ENCODE results near the gene STRADA. TPM values are rescaled to one million over a fixed set of nuclear protein-coding genes. Genes with fewer than 3 reads are reported as not detected.

STRADA gene
- total RNA-seq, 1 donor from 2014 or later: 30.2 TPM

DNA sequence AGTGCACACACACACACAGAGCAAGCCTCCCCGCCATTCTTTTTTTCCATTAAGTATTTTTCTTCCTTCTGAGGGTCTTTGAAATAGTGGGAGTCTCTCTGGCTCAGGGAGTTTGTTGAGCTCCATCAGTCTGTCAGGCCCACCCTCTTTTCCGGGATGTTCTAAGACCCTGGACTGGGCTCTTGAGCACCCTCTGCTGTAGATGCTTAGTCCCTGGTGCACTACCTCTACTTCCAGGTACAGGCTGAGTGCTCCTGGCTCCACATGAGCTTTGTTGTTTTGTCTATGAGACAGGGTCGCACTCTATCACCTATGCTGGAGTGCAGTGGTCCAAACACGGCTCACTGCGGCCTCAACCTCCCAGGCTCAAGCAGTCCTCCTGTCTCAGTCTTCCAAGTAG, 62.4 kb downstream of the STRADA start:
- no peaks in the 10 kb centered on the region for H3K27me3 ChIP-seq
- peaks cover 27% of the 10 kb centered on the region for H3K36me3 ChIP-seq
- no peak overlapping the region for H3K27ac ChIP-seq
- no peaks in the 10 kb centered on the region for H3K9me3 ChIP-seq
- peaks cover 50% of the 10 kb centered on the region for H3K4me1 ChIP-seq
- no peak overlapping the region for H3K4me3 ChIP-seq
- TF ChIP-seq, protein P1, sequence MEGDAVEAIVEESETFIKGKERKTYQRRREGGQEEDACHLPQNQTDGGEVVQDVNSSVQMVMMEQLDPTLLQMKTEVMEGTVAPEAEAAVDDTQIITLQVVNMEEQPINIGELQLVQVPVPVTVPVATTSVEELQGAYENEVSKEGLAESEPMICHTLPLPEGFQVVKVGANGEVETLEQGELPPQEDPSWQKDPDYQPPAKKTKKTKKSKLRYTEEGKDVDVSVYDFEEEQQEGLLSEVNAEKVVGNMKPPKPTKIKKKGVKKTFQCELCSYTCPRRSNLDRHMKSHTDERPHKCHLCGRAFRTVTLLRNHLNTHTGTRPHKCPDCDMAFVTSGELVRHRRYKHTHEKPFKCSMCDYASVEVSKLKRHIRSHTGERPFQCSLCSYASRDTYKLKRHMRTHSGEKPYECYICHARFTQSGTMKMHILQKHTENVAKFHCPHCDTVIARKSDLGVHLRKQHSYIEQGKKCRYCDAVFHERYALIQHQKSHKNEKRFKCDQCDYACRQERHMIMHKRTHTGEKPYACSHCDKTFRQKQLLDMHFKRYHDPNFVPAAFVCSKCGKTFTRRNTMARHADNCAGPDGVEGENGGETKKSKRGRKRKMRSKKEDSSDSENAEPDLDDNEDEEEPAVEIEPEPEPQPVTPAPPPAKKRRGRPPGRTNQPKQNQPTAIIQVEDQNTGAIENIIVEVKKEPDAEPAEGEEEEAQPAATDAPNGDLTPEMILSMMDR (IDR thresholded peaks at IDR 0.05): no peak
- ATAC-seq: no peak
- intact Hi-C loops (cut with DNase I): no loop called here
- no peak for DNase-seq

DNA sequence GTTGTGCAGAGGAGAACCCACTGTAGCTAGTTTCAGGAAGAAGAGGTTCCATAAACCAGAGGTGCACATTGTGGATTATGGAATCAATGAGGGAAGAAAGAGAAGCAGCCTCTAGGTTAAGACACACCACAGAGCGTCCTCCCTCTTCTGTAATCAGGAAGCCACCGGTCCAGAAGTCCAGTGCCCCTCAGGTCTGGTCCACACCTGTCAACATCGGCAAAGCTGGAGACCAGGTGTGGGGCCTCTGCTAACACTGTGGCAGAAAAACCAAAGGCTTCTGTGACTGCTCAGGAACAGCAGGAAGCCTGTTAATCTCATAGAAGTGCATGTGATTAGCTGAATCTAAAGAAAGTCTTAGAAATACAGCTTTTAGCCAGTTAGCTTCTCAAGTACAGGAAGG, 65.0 kb downstream of the STRADA start:
- ATAC-seq: no peak
- no peaks in the 10 kb centered on the region for H3K9me3 ChIP-seq
- intact Hi-C loops (cut with DNase I): no loop called here
- H3K4me1 ChIP-seq: peaks cover 53% of the 10 kb centered on the region
- DNase-seq: no peak
- no peaks in the 10 kb centered on the region for H3K27me3 ChIP-seq
- TF ChIP-seq, protein P1 (IDR thresholded peaks at IDR 0.05): no peak
- H3K27ac ChIP-seq: peak overlapping the region; percentile 80
- no peak overlapping the region for H3K4me3 ChIP-seq
- peaks cover 16% of the 10 kb centered on the region for H3K36me3 ChIP-seq

DNA sequence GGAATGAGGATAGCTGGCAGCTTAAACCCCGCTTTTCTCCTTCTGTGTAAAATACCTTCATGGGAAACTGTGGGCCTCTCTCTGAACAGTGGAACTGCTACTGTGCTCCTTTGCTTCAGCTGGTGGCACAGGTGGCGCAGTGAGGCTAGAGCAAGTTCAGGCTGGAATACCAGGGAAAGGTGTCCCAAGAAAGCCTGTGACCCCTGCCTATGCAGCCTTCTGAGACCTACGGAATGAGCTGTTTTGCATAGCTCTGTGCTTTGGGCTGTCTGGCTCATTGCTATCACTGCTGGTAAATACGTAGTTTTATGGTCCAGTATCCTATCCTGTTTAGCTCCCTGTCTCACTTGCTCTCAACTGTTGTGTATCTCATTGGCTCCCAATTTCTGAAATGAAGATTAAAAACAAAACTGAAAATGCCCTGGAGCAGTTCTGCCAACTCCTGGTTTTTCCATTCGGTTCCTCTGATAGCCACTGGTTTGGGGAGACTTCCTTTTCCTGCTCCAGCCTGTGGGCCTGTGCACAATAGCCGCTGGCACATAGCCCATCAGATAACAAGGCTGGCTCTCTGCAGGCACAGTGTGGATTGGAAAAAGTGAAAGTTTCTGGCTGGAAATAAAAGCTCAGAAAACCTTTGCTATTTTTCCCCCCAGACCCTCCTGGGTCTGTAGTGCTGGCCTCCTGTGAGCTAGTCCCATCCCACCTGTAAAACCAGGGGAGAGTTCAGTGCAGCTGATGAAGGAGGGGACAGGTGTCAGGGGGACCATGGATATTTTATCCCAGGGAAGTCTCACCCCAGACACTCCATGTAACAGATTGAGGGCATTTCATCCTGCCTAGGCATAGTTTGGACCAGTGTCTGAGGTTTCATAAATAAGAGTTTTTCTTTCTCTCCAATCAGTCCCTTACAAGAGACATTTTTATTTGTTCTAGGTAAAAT, 65.7 kb downstream of the STRADA start:
- no peaks in the 10 kb centered on the region for H3K9me3 ChIP-seq
- H3K4me3 ChIP-seq: no peak overlapping the region
- peak; percentile 83 for DNase-seq
- H3K4me1 ChIP-seq: peaks cover 48% of the 10 kb centered on the region
- ATAC-seq: peak; percentile 91
- intact Hi-C loops (cut with DNase I): no loop called here
- peak overlapping the region; percentile 80 for H3K27ac ChIP-seq
- H3K36me3 ChIP-seq: peaks cover 15% of the 10 kb centered on the region
- no peaks in the 10 kb centered on the region for H3K27me3 ChIP-seq
- TF ChIP-seq, protein P1 (IDR thresholded peaks at IDR 0.05): no peak

- peaks cover 15% of the 10 kb centered on the region for H3K36me3 ChIP-seq
- peak overlapping the region; percentile 80 for H3K27ac ChIP-seq
- ATAC-seq: peak; percentile 38
- no peaks in the 10 kb centered on the region for H3K9me3 ChIP-seq
- no peak overlapping the region for H3K4me3 ChIP-seq
- DNase-seq: no peak
- H3K4me1 ChIP-seq: peaks cover 41% of the 10 kb centered on the region
- H3K27me3 ChIP-seq: no peaks in the 10 kb centered on the region
- intact Hi-C loops (cut with DNase I): no loop called here
- TF ChIP-seq, protein P1 (IDR thresholded peaks at IDR 0.05): no peak
Measured at GRCh38 chr17:63675231-63675606, 66.4 kb downstream of the STRADA start.

GRCh38 chr17:63672856-63673255, 68.7 kb downstream of the STRADA start:
- Histone ChIP-seq H3K27ac (no peak overlapping the region), H3K27me3 (no peaks in the 10 kb centered on the region), H3K36me3 (peaks cover 33% of the 10 kb centered on the region), H3K4me3 (no peak overlapping the region), H3K9me3 (no peaks in the 10 kb centered on the region), H3K4me1 (peaks cover 35% of the 10 kb centered on the region)
- intact Hi-C loops (cut with DNase I): no loop called here
- TF ChIP-seq, protein P1 (IDR thresholded peaks at IDR 0.05): no peak
- no peak for ATAC-seq
- no peak for DNase-seq
